HG03520 (cell line): ENCODE data around the gene CFAP251.
"Not testable (repeated sequence)": the region's sequence is repeated elsewhere in the genome, so short reads cannot be mapped to it uniquely, and the experiment has no call there.

Experiments
- ATAC-seq: cut with Tn5 transposase; IDR thresholded peaks from one replicate; pipeline ENCODE4 v1.9.1; 2021; ENCODE audit warnings: mild to moderate bottlenecking, moderate library complexity; ENCODE audit not compliant: unreplicated experiment

The CFAP251 gene

DNA sequence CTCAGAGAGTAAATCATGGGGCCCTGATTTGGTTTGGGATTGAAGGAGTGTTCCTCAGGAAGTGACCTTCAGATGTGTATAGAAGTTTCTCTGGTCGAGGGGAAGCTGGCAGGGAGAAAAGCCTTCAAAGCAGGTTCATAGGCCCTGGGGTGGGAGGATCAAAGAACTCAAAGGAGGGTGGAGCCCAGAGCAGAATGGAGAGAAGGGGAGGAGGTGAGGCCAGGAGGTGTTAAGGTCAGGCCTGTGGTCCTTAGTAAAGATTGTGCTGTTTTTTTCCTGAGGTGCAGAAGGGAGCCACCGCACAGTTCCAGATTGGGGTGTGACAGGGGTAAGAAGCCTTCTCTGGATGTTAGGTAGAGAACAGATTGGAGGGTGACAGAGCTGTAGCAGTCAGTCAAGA, 9.7 kb upstream of the CFAP251 start:
- ATAC-seq = no peak

DNA sequence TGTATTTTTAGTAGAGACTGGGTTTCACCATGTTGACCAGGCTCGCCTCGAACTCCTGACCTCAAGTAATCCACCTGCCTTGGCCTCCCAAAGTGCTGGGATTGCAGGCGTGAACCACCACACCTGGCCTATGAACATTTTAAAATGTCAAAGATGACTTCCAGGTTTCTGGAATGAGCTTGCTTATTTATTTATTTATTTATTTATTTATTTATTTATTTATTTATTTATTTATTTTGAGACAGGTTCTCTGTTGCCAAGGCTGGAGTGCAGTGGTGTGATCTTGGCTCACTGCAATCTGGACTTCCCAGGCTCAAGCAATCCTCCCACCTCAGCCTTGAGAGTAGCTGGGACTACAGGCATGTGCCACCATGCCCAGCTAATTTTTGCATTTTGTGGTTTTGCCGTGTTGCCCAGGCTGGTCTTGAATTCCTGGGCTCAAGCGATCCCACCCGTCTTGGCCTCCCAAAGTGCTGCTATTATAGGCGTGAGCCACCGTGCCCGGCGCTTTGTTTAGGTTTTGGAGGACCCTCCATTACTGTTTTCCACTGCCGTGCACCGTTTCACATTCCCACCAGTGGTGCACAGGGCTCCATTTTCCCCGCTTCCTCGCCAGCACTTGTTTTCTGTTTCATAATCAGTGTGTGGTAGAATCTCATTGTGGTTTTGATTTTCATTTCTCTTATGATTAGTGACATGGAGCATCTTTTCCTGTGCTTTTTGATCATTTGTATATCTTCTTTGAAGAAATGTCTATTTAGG, 6.4 kb upstream of the CFAP251 start:
- ATAC-seq = no peak

DNA sequence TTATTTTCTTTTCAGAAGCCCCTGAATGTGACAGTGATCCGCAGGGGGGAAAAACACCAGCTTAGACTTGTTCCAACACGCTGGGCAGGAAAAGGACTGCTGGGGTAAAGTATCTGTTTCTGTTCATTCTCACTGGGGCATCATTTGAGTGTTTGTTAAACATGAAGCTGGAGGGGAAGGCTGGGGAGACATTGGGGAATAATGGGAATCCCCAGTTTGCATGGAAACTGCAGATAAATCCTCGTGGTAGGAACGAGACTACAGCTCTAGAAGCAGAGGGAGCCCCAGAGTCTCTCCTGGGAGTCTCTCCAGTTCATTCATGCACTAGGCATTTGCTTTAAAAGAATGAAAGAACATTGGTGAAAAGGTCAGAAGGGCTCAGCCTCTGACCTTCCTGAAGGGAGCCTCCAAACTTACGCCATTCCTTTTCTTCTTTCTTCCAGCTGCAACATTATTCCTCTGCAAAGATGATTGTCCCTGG, 2.5 kb upstream of the CFAP251 start:
- no peak for ATAC-seq

- no peak for ATAC-seq
These were observed 1.7 kb upstream of the CFAP251 start for GRCh38 chr12:121916719-121917118.

GRCh38 chr12:121918679-121919038, 267 bp downstream of the CFAP251 start:
- no peak for ATAC-seq

DNA sequence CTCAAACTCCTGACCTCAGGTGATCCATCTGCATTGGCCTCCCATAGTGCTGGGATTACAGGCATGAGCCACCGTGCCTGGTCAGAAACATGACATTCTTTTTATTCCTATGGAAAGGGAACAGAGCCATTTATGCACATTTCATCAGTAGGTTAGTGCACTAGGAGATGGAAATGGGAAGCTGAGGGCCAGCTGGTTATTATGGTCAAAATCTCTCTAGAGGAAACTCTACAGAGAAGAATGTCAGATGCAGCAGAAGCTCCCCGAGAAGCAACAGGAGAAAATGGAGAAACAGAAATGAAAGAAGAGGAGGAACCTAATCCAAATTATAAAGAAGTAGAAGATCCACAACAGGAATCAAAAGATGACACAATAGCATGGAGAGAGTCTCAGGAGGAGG, 2.7 kb downstream of the CFAP251 start:
- ATAC-seq = no peak

- ATAC-seq = no peak
These were observed 6.9 kb downstream of the CFAP251 start for GRCh38 chr12:121925358-121925695.

- no peak for ATAC-seq
These were observed 8.7 kb downstream of the CFAP251 start for GRCh38 chr12:121926874-121927706.

GRCh38 chr12:121927813-121928212, 9.4 kb downstream of the CFAP251 start:
- no peak for ATAC-seq

- not testable (repeated sequence) for ATAC-seq
These were observed 11.2 kb downstream of the CFAP251 start for GRCh38 chr12:121929545-121929944.

- no peak for ATAC-seq
These were observed 12.5 kb downstream of the CFAP251 start for GRCh38 chr12:121930862-121931261.

DNA sequence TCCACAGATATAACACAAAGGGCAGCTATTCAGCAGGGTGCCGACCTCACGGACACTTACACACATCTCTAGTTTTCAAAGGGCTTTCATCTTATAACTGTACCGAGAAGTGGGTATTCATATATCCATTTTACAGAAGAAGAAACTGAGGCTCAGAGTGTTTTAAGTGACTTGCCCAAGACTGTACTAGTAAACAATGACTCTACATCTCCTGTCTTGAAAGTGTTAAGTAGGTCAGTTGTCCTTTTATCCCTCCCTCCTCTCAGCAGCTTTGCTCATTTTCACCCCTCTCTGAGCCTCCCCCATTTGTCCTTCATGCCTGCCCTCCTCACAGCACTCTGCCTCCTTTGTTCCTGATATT, 13.8 kb downstream of the CFAP251 start:
- ATAC-seq = no peak

DNA sequence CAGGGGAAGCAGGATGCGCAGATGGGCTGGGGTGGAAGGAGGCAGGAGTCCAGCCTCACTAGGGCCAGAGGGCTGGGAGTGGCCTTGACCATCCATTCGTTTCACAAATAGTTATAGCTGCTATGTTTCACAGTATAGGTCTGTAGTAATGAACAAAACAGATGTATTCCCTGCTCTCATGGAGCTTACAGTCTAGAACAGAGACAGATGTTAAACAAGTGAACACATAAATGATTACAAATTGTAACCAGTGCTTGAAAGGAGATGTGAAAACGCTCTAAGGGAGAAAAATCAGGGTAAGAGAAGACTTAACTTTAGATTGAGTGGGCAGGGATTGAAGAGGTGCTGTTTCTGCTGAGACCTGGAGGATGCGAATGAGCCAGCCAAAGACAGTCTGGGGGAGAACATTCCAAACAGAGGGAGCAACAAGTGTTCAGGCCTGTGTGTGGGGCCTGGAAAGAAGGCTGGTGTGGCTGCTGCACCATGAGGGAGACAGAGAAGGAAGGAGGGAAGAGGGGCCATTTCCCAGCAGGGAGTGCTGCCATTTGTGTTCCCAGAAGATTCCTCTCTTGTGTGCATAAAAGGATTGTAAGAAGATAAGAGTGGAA, 14.6 kb downstream of the CFAP251 start:
- ATAC-seq = no peak

DNA sequence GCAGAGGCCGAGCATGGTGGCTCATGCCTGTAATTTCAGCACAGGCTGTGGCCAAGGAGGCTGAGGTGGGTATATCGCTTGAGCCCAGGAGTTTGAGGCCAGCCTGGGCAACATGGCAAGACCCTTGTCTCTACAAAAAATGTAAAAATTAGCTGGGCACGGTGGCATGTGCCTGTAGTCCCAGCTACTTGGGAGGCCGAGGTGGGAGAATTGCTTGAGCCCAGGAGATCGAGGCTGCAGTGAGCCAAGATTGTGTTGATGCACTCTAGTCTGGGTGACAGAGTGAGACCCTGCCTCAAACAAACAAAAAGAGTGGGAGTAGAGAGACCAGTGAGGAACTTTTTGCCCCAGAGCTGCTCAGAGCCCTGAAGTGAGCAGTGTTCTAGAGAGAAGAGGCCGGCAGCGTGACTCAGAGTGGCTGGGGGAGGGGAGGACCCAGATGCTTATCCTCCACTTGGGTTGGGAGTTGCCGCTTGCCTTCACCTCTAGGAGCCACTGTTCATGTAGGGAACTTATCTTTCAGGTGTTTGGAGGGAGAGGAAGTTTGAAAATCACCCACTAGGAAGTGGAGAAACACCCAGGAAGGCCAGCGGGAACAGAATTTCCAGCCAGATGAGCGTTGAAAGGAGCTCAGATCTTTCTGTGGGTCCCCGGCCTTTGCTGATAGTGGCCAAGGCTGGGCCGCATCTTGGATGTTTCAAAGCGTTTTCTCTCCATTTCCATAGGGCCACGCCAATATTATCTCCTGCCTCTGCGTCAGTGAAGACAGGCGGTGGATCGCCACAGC, 15.3 kb downstream of the CFAP251 start:
- no peak for ATAC-seq

DNA sequence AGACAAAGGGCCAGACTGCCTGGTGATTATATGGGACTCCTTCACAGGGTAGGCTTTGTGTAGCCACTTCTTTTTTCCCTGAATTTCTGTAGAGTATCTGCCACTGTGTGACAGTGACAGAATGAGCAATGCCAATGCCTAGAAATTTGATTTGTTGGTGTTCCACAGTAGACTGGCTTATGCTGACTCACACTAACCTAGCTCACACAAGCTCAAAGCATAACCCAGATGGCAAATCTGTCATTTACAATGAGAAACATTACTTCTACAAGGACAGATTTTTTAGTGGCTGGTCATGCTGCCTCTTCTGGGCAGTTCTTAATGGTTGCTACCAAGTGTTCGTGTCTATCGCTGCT, 15.9 kb downstream of the CFAP251 start:
- no peak for ATAC-seq

DNA sequence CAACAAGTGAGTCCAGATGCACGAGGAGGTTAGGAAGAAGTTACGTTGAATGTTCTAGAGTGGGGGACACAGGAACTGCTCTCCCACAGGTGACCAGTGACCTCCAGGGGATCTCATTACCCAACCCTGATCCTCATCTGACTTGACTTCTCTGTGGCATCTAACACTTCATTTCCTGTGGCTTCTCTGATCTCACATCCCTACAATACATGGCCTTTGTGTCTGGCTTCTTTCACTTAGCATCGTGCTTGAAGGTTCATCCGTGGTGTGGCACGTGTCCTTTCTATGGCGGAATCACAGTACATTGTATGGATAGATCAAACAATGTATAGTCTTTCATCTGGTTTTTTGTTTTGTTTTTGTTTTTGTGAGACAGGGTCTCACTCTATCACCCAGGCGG, 19.3 kb downstream of the CFAP251 start:
- ATAC-seq = no peak

DNA sequence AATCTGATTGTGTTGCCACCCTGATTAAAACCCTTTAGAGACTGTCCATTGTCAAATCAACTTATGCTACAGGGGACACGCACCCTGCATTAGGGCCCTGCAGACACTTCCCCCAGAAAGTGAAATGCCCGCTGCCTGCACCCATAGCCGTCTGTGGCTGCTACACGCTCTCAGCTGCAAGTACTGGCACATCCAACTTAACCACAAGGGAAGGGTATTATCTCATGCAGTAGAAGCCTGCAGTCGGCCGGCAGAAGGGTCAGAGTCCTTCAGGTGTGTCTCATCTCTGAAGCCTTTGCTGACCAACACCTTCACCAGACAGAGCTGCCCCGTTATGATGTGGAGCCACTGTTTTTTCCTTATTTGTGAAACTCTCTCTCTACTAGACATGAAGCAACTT, 20.8 kb downstream of the CFAP251 start:
- ATAC-seq = no peak

DNA sequence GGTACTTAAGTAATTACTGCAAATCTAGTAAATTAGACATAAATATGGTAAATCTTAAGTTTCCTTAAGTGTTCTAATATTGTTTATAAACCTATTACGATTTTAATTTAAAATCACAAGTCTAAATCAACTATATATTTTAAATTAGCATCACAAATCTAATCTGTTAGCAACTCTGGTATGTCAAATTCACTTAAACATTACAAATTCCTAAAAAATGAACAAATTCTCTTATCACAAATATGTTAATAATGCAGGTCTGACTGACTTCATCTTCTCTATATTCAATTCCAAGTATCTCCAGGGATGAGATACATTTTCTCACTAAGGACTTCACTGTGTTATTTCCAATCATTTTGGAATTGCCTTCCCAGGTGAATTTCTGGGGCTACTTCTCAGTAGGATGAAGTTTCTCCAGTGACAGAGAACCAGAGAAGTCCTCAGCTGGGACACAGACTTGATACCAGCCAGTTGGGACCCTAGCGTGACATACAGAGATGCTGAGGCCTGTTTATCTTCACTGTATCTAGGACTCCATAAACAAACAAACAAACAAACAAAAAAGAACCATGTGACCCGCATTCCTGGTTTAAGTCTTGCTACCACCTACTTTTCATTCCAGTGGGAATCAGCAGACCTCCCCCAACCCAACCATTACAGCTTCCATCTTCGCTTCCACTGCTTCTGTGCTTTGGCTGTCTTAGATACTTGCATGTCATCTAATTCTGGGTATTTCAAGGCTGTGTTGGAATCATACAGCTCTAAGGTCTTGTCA, 21.8 kb downstream of the CFAP251 start:
- ATAC-seq = no peak

- ATAC-seq = no peak
These were observed 23.8 kb downstream of the CFAP251 start for GRCh38 chr12:121942145-121942718.

DNA sequence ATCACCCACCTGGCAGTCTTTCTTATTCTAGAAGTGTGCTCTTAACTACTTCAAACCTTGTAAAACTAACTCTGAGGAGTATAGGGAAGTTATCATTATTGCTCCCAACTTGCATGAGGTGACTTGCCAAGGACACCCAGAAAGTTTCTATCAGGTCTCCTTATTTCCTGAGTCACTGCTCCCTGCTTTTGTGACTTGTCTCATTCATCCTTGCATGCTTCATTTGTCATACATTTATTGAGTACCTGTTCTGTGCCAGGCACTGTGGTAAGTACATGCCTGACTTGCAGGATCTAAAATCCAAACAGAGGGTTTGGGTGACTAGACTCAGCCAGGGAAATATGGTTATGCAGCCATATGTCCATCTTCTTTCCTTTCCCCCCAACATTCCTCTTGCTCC, 25.5 kb downstream of the CFAP251 start:
- ATAC-seq = no peak
